OCI-LY1 (cell line): Measurements from ENCODE around the gene PIM1.

ENCODE experiments used
- H2AFZ ChIP-seq: fragments of 200-600 bp; sonication (generic), shearing (Covaris generic); 2 replicates; pipeline ENCODE4 v1.6.0; 2014; ENCODE audit warnings: antibody characterized with exemption, mild to moderate bottlenecking, low read length
- H3F3A ChIP-seq: fragments of 200-600 bp; sonication (generic), shearing (Covaris generic); 2 replicates; pipeline ENCODE4 v1.6.0; 2014; ENCODE audit warnings: mild to moderate bottlenecking, antibody characterized with exemption, low read length, moderate library complexity; ENCODE audit not compliant: insufficient read depth
- H3K27ac ChIP-seq: fragments of 200-600 bp; sonication (generic); 2 replicates; pipeline ENCODE4 v1.5.1; 2014; ENCODE audit warnings: low read length, mixed run types, mild to moderate bottlenecking, low read depth; ENCODE audit not compliant: poor library complexity, severe bottlenecking
- H3K27me3 ChIP-seq: fragments of 200-600 bp; sonication (generic); 2 replicates; pipeline ENCODE4 v1.6.0; 2014; ENCODE audit warnings: antibody characterized with exemption, mild to moderate bottlenecking, low read length, moderate library complexity; ENCODE audit not compliant: insufficient read depth
- H3K36me3 ChIP-seq: fragments of 200-600 bp; sonication (generic); 2 replicates; pipeline ENCODE4 v1.6.1; 2014; ENCODE audit warnings: mild to moderate bottlenecking, antibody characterized with exemption, low read length, moderate library complexity, mixed read lengths; ENCODE audit not compliant: insufficient read depth
- H3K4me1 ChIP-seq: fragments of 200-600 bp; sonication (generic); 2 replicates; pipeline ENCODE4 v1.5.1; 2014; ENCODE audit warnings: mild to moderate bottlenecking, low read length, moderate library complexity; ENCODE audit not compliant: insufficient read depth, severe bottlenecking
- H3K4me2 ChIP-seq: fragments of 200-600 bp; sonication (generic), shearing (Covaris generic); 2 replicates; pipeline ENCODE4 v1.6.1; 2014; ENCODE audit warnings: low read length
- H3K4me3 ChIP-seq: fragments of 200-600 bp; sonication (generic); 2 replicates; pipeline ENCODE4 v1.5.1; 2014; ENCODE audit warnings: low read length, low read depth, mild to moderate bottlenecking, mixed read lengths; ENCODE audit not compliant: poor library complexity, severe bottlenecking
- H3K79me2 ChIP-seq: fragments of 200-600 bp; shearing (Covaris generic); 2 replicates; pipeline ENCODE4 v1.6.1; 2016; ENCODE audit warnings: mixed run types, low read length, mixed read lengths; ENCODE audit not compliant: insufficient read depth
- H3K9ac ChIP-seq: fragments of 200-600 bp; sonication (generic), shearing (Covaris generic); 2 replicates; pipeline ENCODE4 v1.6.1; 2014; ENCODE audit warnings: mild to moderate bottlenecking, low read length, mixed read lengths
- H3K9me2 ChIP-seq: fragments of 200-600 bp; sonication (generic), shearing (Covaris generic); 2 replicates; pipeline ENCODE4 v1.6.1; 2014; ENCODE audit warnings: low read depth, mild to moderate bottlenecking, low read length, mixed read lengths
- H3K9me3 ChIP-seq: fragments of 200-600 bp; shearing (Covaris generic); 2 replicates; pipeline ENCODE4 v1.6.1; 2014; ENCODE audit warnings: low read length, mixed read lengths
- H4K20me1 ChIP-seq: fragments of 200-600 bp; sonication (generic), shearing (Covaris generic); 2 replicates; pipeline ENCODE4 v1.6.0; 2016; ENCODE audit warnings: mild to moderate bottlenecking, low read length; ENCODE audit not compliant: insufficient read depth
- CTCF ChIP-seq: fragments of 200-600 bp; sonication (generic), shearing (Covaris generic); IDR thresholded peaks from 2 replicates; pipeline ENCODE4 v1.5.1; 2017; ENCODE audit warnings: mild to moderate bottlenecking, antibody characterized with exemption, low read length, moderate library complexity, mixed read lengths
- EZH2 ChIP-seq: fragments of 200-600 bp; sonication (generic), shearing (Covaris generic); IDR thresholded peaks from 2 replicates; pipeline ENCODE4 v1.8.0; 2017; ENCODE audit warnings: borderline replicate concordance, mixed run types, mild to moderate bottlenecking, antibody characterized with exemption, low read length, moderate library complexity, mixed read lengths

PIM1 gene

DNA sequence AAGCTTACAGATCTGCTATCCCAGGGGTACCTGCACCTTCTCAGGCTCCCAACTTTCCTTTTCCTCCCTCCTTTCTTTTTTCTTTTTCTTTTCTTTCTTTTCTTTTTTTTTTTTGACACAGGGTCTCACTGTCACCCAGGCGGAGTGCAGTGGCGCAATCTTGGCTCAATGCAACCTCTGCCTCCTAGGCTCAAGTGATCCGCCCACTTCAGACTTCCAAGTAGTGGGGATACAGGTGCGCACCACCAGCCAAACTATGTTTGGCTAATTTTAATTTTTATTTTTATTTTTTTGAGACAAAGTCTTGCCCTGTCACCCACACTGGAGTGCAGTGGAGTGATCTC lies 36.0 kb downstream of the PIM1 start:
- Histone ChIP-seq H3K9ac (no peak overlapping the region), H3F3A (no peaks in the 10 kb centered on the region), H3K36me3 (no peaks in the 10 kb centered on the region), H3K27ac (no peak overlapping the region), H3K4me1 (peaks cover 9% of the 10 kb centered on the region), H3K27me3 (no peaks in the 10 kb centered on the region), H3K9me3 (no peaks in the 10 kb centered on the region), H3K4me3 (no peak overlapping the region), H3K4me2 (no peak overlapping the region), H3K79me2 (no peaks in the 10 kb centered on the region), H2AFZ (no peak overlapping the region), H3K9me2 (no peaks in the 10 kb centered on the region), H4K20me1 (no peaks in the 10 kb centered on the region)
- no peak for TF ChIP-seq CTCF
- TF ChIP-seq EZH2, result no peak

DNA sequence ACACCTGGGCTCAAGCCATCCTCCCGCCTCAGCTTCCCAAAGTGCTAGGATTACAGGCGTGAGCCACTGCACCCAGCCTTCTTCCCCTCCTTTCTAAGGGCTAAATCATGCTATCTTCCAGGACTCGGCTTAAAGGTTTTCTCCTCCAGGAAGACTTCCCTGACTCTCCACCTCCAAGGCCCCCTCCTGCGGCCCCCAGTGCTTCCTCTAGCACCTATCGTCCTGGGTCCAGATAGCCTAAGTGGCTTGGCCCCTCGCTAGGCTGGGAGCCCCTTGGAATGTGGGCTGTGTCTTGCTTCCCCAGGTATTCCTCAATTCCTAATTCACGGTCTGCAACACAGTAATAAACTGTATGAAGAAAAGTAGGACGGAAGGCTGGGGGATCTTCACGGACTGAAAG lies 36.7 kb downstream of the PIM1 start:
- H3K27me3 ChIP-seq, result no peaks in the 10 kb centered on the region
- peaks cover 9% of the 10 kb centered on the region for H3K4me1 ChIP-seq
- no peaks in the 10 kb centered on the region for H3F3A ChIP-seq
- no peak overlapping the region for H3K27ac ChIP-seq
- no peak overlapping the region for H3K4me2 ChIP-seq
- H3K36me3 ChIP-seq, result no peaks in the 10 kb centered on the region
- H3K9me2 ChIP-seq, result no peaks in the 10 kb centered on the region
- no peak overlapping the region for H3K9ac ChIP-seq
- no peaks in the 10 kb centered on the region for H3K9me3 ChIP-seq
- H3K79me2 ChIP-seq, result no peaks in the 10 kb centered on the region
- H4K20me1 ChIP-seq, result no peaks in the 10 kb centered on the region
- no peak for TF ChIP-seq CTCF
- no peak for TF ChIP-seq EZH2
- no peak overlapping the region for H3K4me3 ChIP-seq
- no peak overlapping the region for H2AFZ ChIP-seq

DNA sequence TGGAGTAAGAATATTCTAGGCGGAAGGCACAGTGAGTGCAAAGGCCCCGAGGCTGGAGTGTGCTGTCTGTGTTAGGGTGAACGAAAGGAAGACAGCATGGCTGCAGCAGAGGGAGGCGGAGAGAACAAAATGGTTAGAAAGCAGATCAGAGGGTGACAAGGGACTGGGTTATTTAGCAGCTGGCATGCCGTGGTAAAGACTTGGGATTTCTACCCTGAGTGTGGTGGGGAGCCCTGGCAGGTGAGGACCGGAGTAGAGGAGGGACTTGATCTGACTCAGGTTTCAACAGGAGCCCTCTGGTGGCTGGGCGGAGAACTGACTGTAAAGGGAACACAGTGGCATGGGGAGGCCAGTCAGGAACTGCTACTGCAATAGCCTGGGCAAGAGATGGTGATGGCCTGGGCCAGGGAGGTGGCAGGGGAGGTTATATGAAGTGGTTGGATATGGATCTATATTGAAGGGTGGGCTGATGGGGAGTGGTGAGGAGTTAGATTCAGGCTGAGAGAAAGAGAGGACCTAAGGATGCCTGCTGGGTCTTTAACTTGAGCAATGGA lies 38.0 kb downstream of the PIM1 start:
- no peak overlapping the region for H3K4me3 ChIP-seq
- peaks cover 9% of the 10 kb centered on the region for H3K4me1 ChIP-seq
- no peak overlapping the region for H3K9ac ChIP-seq
- no peaks in the 10 kb centered on the region for H3F3A ChIP-seq
- H4K20me1 ChIP-seq, result no peaks in the 10 kb centered on the region
- no peak overlapping the region for H2AFZ ChIP-seq
- no peaks in the 10 kb centered on the region for H3K9me2 ChIP-seq
- TF ChIP-seq EZH2 (no peak), CTCF (peak; percentile 91)
- no peak overlapping the region for H3K4me2 ChIP-seq
- H3K79me2 ChIP-seq, result no peaks in the 10 kb centered on the region
- H3K36me3 ChIP-seq, result no peaks in the 10 kb centered on the region
- no peaks in the 10 kb centered on the region for H3K27me3 ChIP-seq
- H3K27ac ChIP-seq, result no peak overlapping the region
- no peaks in the 10 kb centered on the region for H3K9me3 ChIP-seq
